Tongue (tissue), 2 donors: Measurements from ENCODE around the gene SLC7A7. TPM values are rescaled to one million over a fixed set of nuclear protein-coding genes. Genes with fewer than 3 reads are reported as not detected.
"Not testable (repeated sequence)": the region's sequence is repeated elsewhere in the genome, so short reads cannot be mapped to it uniquely, and the experiment has no call there.

ENCODE experiments used
- DNase-seq: peaks from one replicate; pipeline ENCODE4 v3.0.0-alpha.2; 2015
- total RNA-seq: library from RNA; depleted of rRNA; stranded (reverse); fragments of >200 nt; gene quantifications from one replicate; pipeline ENCODE4 v1.2.3, GENCODE V29; 2014

The SLC7A7 gene
- total RNA-seq, 1 donor from 2014 or later, result 14.2 TPM

DNA sequence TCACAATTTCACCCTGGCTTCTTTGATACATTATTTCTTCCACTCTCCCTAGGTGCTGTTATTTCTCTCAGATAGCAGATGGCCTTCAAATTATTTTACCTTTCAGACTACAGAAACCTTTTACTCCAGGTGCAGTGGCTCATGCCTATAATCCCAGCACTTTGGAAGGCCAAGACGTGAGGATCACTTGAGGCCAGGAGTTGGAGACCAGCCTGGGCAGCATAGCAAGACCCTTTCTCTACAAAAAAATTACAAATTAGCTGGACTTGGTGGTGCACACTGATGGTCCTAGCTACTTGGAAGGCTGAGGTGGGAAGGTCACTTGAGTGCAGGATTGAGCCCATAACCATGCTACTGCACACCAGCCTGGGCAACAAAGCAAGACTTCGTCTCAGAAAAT is 23.1 kb downstream of the SLC7A7 start:
- no peak for DNase-seq

DNA sequence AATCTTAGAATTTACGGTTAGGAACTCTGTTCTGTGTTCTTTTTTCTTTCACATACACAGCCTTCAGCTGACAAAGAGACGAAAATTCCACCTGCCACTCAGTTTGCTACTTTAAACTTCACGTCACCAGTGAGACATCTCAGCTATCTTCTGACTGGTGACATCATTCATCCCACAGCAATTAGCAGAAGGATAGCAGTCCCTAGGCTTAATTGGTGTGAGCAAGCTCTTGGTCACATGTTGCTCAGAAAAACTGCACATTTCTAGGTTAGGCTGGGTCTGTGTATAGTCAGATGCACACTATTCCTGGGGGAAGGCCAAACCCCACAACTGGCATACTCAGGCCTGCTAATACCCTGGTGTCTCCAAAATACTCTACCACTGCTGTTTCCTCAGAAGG is 23.9 kb downstream of the SLC7A7 start:
- peak; percentile 50 for DNase-seq

DNA sequence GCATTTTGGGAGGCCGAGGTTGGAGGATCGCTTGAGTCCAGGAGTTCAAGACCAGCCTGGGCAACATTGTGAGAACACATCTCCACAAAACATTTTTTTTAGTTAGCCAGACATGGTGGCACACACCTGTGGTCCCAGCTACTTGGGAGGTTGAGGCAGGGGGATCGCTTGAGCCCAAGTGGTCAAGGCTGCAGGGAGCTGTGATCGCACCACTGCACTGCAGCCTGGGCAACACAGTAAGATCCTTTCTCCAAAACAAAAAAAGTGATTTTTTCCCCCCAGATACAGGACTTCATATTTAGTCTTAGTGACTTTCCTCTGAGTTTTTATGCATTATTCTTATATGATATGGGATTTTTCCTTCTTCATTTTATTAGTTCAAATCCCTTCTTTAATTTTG is 28.6 kb downstream of the SLC7A7 start:
- no peak for DNase-seq

DNA sequence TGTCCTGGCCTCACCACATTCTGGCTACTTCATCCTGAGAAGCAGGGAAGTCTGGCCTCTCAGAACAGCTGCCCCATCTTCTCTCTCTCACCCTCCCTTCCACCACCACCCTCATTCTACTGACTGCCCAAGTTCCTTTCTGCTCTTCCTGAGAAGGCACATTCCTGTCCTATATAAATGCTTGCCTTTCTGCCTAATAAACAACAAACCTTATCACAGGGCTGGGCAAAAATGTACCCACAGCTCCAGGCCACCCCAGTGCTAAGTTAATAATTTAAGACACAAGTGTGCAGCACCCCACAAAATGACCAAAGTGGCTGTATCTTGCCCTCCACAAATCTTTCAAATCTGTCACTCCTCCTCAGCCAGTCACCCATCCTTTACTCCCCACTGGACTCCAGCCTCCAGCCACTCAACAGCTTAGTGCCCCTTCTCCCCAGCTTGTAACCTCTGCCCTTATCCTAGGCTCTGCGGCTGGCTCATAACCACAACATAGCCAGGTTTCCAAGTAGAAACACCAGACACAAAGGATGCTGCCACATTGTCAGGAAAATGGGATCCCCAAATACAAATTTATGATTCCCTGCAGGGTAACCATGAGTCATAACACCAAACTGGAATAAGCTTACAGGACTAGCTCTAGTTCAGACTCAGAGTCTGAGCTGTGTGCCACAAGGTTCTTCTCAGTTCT is 33.8 kb downstream of the SLC7A7 start:
- DNase-seq, result peak; percentile 21

DNA sequence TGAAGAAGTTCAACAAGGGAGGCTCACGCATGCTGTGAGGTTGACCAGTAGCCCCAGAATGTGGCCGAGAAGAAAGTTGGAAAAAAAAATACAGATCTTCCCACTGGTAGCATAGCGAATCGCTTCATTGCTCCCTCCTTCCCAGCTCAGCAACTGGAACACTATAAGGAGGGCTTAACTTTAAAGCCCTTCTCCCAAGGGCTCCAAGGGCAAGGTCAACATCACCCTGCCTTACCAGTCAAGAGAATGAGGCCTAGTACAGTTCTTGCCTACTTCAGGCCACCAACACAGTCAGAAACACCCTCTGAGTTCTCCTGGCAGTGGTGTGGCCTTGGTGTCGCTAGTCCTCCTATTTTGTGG is 34.3 kb downstream of the SLC7A7 start:
- no peak for DNase-seq

DNA sequence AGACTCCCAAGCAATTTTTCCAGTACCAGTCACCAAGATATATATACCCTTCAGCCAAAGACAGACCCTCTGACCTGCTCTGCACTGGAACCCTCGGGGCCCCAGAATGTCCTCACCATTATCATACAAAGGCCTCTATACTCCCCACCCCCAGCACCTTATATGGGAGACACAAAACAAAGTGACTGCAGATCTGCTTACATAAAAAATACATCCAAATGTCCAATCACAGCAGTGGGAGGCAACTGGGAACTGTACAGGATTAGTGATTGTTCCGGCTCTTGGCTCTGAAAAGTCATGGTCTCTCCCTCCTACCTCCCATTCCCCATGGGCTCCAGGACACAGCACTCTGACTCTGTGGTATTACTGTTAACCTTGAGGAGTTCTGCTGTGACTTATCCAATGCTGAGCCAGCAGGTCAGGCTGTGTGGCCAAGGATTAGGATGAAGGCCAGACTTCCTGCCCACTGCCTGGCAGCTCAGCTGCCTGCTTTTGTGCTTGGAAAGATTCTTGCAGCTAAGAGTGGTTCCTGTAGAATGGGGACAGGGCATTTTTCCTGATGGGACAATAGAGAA is 35.0 kb downstream of the SLC7A7 start:
- DNase-seq, result no peak

DNA sequence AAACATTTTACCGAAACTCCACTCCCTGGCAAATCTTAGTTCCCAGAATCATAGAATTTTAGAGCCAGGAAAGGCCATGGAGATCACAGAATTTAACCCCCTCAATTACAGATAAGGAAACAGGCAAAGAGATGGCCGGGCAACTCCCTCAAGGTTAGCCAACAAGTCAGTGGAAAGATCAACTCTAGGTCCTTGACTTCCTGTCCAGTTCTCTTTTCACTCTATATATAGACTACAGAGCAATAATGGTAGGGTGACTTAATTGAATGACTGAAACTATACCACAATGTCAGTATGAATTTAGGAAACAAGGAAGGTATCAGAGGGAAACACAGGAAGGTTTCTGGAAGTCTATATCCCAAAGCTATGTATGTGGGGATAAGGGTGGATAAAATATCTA is 37.2 kb downstream of the SLC7A7 start:
- no peak for DNase-seq

DNA sequence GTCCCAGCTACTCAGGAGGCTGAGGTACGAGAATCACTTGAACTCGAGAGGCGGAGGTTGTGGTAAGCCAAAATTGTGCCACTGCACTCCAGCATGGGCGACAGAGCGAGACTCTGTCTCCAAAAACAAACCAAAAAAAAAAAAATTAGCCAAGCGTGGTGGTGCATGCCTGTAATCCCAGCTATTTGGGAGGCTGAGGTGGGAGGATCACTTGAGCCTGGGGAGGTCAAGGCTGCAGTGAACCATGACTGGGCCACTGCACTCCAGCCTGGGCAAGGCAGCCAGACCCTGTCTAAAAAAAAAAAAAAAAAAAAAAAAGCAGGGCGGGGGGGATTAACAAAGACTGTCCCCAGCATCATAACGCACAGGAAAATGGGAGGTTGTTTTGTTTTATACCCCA is 38.4 kb downstream of the SLC7A7 start:
- not testable (repeated sequence) for DNase-seq

DNA sequence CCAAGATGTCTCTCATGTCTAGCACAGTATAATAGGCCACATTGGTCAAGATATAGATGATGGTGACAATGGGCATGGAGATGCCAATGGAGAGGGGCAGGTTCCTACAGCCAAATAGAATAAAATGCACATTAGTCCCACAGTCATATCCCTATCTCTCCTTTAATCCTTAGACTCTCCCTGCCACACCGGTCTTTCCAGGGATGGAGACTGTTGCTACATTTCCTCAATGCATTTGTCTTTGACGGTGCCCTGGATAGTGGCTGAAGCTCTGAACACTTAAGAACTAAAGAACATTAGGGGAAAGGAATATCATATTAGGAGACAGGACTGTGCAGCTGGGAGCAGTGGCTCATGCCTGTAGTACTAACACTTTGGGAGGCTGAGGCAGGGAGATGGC is 39.0 kb downstream of the SLC7A7 start:
- DNase-seq, result no peak

DNA sequence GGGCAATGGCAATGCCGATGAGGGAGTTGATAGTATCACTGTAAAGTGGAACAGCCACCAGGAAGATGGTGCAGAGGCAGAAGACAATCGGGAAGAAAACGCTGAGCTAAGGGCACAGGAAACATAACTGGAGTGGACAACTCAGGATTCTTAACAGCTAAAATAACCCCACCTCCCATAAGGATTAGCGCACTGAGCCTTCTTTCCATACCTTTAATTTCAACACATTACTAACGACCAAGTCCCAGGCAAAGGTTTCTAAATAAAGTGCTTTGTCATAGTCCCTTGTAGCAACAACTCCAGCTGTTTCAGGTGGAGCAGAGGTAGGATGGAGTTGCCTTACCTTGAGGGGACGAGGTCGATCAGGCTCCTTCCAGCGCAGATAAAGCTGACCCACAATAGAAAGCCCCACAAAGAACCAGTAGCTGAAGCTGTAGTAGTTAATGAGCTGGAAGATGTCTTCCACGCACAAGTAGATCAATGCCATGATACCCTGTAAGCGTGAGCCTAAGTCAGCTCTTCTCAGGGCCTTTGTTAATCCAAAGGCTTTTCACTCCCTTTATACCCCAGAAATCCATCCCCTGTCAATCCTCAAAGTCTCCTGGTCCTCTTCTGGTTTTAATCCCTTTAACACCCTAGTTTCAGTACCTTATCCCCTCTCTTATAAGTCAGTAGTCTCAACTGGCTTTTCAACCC is 41.1 kb downstream of the SLC7A7 start:
- DNase-seq, result no peak

DNA sequence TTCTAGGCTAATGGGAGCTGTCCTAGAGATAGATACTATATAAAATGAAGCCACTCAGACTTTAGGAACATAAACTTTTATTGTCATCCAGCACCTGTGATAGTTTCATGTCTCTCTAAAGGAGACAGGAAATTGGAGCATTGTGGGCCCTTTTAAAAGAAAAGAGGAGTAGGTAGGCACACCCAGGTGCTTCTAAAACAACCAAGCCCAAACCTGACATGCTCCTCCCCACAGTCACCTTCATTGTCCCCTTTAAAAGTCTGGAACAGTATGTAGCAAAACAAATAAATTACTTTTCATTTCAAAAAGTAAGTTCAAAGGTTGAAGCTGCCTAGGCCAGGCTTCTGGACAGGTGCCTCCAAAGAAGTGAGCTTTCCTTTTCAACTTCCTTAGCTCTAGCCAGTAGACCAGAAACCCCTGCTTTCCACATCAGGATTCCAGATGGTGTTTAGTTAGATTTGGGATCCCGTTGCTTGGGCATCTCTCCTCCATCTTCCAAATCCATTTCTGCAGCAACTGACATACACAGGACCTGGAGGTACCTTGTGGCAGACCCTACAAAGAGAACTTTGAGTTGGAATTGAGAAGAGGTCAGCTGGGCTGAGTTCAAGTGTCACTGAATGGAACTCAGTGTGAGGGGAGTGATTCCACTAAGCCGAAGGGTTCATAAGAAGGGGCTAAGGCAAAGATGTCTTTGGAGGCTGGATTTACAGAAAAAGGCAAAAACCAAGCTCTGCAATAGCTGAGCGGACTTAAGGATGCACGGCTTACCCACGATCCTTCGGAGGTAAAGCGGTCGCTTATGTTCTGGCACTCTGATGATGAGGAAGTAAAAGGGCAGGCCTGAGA is 41.8 kb downstream of the SLC7A7 start:
- DNase-seq, result no peak

DNA sequence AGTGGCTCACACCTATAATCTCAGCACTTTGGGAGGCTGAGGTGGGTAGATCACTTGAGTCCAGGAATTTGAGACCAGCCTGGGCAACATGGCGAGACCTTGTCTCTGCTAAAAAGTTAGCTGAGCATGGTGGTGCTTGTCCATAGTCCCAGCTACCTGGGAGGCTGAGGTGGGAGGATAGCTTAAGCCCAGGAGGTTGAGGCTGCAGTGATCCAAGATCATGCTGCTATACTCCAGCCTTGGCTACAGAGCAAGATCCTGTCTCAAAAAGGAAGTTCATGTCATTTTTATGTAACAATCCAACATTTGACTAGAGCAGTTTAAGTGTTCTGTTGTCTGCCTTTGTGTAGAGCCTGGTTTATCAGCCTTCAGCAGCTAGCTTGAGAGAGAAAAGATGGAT is 42.5 kb downstream of the SLC7A7 start:
- no peak for DNase-seq

DNA sequence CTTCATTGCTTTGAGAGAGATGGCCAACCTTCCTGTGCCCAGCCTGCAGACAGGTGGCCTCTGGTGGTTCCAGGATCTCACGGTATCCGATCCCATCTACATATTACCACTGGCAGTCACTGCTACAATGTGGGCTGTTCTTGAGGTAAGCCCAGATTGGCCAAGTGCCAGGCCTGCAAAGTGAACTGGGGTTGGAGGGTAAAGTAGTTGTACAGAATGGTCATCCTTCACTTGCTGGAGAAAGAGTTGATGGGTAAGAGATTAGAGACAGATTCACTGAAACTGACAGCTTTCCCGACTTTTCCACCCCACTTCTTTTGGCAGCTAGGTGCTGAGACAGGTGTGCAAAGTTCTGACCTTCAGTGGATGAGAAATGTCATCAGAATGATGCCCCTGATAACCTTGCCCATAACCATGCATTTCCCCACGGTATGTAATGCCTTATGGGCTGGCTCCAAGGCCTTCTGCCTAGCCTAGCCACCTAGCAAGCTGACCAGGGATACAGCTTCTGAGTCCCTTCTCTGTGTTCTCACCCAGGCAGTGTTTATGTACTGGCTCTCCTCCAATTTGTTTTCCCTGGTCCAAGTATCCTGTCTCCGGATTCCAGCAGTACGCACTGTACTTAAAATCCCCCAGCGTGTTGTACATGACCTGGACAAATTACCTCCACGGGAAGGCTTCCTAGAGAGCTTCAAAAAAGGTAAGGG is 44.6 kb downstream of the SLC7A7 start:
- DNase-seq, result no peak

DNA sequence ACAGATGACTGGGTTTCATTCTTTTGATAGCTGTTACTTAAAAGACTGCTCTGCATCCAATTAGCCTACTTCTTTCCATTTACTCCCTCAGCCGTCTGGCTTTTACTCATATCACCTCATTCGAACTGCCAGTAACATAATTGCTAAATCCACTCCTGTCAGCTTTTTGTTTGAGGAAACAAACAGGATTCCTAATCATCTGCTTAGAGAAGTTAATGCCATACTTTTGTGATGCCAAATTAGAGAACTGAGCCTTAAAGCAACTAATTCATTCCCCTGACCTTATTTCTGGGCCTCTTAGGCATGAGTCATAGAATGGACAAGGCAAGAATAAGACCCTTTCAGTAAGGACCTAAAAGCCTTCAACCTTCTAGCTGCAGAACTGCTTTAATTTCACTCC is 45.9 kb downstream of the SLC7A7 start:
- DNase-seq, result no peak

DNA sequence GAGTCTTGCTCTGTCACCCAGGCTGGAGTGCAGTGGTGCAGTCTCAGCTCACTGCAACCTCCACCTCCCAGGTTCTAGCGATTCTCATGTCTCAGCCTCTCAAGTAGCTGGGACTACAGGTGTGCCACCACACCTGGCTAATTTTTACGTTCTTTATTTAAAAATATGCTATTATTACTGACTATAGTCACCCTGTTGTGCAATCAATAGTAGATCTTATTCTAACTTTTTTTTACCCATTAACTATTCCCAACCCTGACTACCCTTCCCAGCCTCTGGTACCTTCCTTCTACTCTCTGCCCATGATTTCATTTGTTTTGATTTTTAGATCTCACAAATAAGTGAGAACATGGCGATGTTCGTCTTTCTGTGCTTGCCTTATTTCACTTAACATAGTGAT is 46.3 kb downstream of the SLC7A7 start:
- DNase-seq, result no peak

DNA sequence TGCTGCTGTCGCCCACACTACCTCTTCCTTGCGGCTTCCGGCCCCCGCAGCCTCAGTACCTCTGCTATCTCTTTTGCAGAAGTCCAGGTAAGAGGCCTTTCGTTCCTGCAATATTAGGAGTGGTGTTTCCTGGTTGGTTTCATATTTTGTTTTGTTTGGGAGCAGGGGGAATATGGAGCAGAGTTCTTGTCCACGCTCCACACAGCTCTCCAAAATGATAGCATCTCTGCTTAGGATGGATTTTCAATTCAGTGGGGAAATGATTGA is 48.0 kb downstream of the SLC7A7 start:
- no peak for DNase-seq

DNA sequence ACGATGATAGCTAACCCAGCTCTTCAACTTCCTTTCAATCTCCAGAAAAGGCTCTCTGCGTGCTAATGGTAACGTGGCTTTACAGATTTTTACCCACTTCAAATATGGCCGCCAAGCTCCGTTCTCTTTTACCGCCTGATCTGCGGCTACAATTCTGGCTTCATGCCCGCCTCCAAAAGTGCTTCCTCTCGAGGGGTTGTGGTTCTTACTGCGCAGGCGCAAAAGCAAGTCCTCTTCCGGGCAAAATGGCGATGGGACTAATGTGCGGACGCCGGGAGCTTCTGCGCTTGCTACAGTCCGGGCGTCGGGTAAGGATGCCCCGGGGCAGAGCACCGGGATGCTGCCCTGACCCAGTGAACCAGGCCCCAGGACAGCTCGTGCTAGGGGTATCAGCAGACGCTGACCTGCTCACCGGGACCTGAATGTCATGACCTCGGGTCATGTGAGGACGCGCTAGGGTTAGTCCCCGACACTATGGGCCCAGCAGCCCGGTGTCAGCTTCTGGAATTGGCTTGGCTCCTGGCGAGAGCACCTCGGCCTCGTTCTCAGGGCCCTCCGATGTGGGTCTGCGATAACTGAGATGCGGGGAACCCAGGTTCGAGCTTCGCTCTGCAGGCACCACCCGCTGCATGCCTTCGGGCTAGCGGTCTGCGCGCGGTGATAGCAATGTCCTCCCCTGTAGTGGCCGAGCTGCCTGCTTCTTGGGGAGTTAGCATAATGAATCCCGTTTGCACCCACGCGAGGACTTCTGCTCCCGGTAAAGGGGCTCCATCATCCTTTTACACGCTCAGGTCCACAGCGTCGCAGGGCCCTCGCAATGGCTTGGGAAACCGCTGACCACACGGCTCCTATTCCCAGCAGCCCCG is 48.5 kb downstream of the SLC7A7 start, which contains the start of gene OXA1L:
OXA1L (plus strand) TSS at position 232 of the 866 bp plus-strand sequence; CDS start at position 246, 14 bp downstream.
- DNase-seq, result peak; percentile 100

DNA sequence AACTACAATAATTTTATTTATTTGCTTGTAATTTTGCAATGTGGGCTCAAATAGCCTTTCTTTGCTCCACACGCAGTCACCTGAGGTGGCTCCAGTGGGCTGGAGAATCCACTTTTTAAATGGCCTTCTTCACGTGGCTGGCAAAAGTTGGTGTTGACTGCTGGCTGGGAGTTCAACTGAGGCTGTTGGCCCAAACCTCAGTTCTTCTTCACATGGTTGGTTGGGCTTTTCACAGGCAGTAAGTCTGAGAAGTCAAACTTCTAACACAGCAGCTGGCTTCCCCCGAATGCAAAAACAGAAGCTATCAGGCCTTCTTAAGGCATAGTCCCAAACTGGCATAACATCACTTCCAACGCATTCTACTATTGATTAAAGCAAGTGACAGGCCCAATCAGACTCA is 50.9 kb downstream of the SLC7A7 start:
- DNase-seq, result no peak

DNA sequence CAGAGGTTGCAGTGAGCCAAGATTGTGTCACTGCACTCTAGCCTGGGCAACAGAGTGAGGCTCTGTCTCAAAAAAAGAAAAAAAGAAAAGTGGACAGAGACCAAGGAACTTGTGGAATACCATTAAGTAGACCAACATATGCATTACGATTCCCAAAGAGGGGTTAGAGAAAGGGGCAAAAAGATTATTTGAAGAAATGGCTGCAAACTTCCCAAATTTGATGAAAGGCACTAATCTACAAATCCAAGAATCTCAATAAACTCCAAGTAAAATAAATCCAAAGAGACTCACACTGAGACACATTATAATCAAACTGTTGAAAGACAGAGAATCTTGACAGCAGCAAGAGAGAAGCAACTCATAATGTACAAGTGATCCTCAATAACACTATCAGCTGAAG is 53.5 kb downstream of the SLC7A7 start:
- DNase-seq, result no peak

DNA sequence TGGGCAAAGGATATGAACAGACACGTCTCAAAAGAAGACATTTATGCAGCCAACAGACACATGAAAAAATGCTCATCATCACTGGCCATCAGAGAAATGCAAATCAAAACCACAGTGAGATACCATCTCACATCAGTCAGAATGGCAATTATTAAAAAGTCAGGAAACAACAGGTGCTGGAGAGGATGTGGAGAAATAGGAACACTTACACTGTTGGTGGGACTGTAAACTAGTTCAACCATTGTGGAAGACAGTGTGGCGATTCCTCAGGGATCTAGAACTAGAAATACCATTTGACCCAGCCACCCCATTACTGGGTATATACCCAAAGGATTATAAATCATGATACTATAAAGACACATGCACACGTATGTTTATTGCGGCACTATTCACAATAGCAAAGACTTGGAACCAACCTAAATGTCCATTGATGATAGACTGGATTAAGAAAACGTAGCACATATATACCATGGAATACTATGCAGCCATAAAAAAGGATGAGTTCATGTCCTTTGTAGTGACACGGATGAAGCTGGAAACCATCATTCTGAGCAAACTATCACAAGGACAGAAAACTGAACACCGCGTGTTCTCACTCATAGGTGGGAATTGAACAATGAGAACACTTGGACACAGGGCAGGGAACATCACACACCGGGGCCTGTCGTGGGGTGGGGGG is 57.1 kb downstream of the SLC7A7 start:
- DNase-seq, result not testable (repeated sequence)

DNA sequence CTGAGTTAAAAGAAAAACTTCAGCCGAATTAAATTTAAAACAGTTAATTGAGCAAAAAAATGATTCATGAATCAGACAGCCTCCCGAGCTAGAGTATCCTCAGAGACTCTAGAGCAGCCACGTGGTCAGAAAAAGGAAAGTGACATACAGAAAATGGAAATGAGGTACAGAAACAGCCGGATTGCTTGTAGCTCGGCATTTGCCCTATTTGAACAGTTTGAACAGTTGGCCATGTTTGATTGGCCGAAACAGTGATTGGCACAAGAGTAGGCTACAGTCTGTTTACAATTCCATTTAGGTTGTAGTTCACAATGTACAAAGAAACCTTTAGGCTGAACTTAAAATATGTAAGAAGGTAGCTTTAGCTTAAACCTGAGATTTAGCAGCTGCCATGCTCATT is 61.6 kb downstream of the SLC7A7 start:
- DNase-seq, result no peak
